NT2/D1 (cell line): ENCODE measurements around the gene SLC46A1.

ENCODE experiments used
- SUZ12 ChIP-seq: IDR thresholded peaks from 2 replicates; pipeline ENCODE4 v1.6.1; 2011; ENCODE audit not compliant: insufficient read length, insufficient read depth; ENCODE audit errors: extremely low read depth
- YY1 ChIP-seq: IDR thresholded peaks from 2 replicates; pipeline ENCODE4 v1.6.1; 2011; ENCODE audit not compliant: insufficient read length, insufficient read depth
- ZNF274 ChIP-seq: IDR thresholded peaks from 2 replicates; pipeline ENCODE4 v1.6.1; 2011; ENCODE audit warnings: mild to moderate bottlenecking, low read depth, low read length

GRCh38 chr17:28384281-28385036 is 21.6 kb downstream of the SLC46A1 start:
- TF ChIP-seq ZNF274 (no peak), SUZ12 (no peak), YY1 (no peak)
